ENCODE measurements around the gene FIG4.

FIG4 gene

DNA sequence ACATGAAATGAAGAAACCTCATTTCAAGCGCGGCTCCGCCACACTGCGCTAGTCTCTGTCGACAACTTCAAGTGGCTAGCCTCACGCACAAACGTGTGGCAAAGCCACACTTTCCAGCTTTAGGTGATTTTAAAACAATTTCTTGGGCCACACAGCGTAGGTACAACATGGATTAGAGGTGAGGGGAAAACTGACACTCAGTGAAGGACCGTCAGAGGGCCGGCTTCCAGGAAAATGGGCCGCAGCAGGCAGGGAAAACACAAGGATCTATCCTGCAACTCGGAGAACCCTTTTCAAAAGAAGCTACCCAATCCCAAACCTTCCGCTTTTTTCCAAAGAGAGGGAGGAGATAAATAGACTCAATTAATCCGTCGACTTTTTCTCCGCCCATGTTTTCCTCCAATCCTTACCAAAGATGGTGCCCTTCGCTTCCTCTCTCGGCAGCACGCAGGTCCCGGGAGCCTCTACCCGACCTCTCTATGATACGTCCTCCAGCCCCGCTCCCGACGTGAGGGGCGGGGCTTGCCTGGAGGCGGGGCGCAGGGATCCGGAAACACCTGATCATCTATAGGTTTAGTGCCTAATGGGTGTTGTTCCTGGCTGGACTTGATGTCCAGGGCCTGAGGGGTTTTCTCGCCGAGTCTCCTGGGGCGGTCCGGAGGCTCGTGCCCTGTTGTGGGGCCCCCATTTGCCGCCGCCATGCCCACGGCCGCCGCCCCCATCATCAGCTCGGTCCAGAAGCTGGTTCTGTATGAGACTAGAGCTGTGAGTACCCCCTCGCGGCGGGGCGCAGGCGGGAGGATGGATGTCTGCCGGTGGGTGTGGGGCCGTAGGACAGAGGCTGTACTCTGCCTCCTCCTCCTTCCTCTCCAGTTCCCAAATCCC, at the start of gene FIG4, which contains the start of gene AK9:
FIG4 (plus strand) TSS at position 560 of the 885 bp plus-strand sequence; CDS start at position 700, 140 bp downstream.
AK9 (minus strand) TSS at position 466 of the 885 bp plus-strand sequence. CDS start 15,457 bp downstream, outside the sequence.
- peak within 1 kb of the TSS; percentile 100 for H3K4me3 ChIP-seq (ENCODE audit: low read depth, low read length)
- peak; percentile 92 for DNase-seq (ENCODE audit: low read depth)
- TF ChIP-seq, protein P1, sequence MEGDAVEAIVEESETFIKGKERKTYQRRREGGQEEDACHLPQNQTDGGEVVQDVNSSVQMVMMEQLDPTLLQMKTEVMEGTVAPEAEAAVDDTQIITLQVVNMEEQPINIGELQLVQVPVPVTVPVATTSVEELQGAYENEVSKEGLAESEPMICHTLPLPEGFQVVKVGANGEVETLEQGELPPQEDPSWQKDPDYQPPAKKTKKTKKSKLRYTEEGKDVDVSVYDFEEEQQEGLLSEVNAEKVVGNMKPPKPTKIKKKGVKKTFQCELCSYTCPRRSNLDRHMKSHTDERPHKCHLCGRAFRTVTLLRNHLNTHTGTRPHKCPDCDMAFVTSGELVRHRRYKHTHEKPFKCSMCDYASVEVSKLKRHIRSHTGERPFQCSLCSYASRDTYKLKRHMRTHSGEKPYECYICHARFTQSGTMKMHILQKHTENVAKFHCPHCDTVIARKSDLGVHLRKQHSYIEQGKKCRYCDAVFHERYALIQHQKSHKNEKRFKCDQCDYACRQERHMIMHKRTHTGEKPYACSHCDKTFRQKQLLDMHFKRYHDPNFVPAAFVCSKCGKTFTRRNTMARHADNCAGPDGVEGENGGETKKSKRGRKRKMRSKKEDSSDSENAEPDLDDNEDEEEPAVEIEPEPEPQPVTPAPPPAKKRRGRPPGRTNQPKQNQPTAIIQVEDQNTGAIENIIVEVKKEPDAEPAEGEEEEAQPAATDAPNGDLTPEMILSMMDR (IDR thresholded peaks at IDR 0.05; ENCODE audit: insufficient read depth, low read depth, low read length, missing control alignments): peak; percentile 13

DNA sequence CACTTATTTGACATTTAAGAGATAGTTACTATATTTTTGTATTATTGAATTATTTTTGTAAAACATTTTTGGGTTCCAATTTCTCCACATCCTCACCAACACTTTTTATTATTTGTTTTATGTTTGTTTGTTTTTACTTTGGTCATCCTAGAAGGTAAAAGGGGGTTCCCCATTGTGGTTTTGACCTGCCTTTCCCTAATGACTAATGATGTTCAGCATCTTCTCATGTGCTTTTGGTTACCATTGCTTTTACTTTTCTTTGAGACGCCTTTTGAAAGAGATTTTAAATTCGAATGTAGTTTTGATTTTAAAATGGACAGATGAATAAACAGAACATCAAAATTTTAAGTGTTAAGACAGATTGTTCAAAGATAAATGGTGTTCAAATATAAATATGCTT, 47.0 kb upstream of the FIG4 start:
- TF ChIP-seq, protein P1 (IDR thresholded peaks at IDR 0.05; ENCODE audit: insufficient read depth, low read depth, low read length, missing control alignments): no peak
- peak; percentile 26 for DNase-seq (ENCODE audit: low read depth)
- no peak overlapping the region for H3K4me3 ChIP-seq (ENCODE audit: low read depth, low read length)

DNA sequence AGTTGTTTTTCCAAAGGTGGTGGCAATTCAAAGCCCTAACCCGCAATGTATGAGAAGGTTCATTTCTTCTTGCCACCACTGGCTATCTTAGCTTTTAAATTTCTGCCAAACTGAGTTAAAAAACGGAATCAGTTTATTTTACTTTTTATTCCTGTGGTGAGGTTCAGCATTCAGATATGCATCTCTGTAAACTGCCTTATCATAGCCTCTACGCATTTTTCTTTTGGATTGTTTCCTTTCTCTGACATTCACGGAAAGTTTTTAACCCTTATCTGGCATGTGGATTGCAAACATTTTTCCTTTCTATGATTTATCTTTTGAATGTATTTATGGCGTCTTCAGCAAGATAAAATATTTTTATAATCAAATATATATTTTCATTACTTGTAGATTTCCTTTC, 37.8 kb upstream of the FIG4 start:
- H3K4me3 ChIP-seq (ENCODE audit: low read depth, low read length): no peak overlapping the region
- DNase-seq (ENCODE audit: low read depth): no peak
- TF ChIP-seq, protein P1 (IDR thresholded peaks at IDR 0.05; ENCODE audit: insufficient read depth, low read depth, low read length, missing control alignments): no peak

DNA sequence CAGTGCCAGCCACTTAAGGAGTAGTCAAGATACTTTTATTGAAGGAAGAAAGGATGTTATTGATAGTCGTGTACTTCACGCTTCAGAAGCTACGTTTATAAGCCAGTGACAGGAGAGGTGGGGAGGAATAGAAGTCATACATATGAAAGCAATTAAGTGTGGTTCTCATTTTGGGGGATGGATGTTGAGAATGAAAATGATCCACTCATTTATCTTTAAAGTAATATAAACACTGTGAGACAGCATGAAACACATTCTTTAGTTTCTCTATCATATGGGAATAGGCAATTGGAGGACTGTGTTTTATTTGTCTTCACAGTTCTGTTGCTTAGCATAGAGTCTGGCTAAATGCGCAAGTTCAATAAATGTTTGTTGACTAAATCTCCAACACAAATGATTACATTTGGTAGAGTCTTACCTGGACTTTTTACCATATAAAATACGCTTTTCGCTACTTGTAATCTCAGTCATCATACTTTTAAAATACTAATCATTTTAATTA, 35.3 kb upstream of the FIG4 start:
- DNase-seq (ENCODE audit: low read depth): no peak
- TF ChIP-seq, protein P1 (IDR thresholded peaks at IDR 0.05; ENCODE audit: insufficient read depth, low read depth, low read length, missing control alignments): no peak
- H3K4me3 ChIP-seq (ENCODE audit: low read depth, low read length): no peak overlapping the region

DNA sequence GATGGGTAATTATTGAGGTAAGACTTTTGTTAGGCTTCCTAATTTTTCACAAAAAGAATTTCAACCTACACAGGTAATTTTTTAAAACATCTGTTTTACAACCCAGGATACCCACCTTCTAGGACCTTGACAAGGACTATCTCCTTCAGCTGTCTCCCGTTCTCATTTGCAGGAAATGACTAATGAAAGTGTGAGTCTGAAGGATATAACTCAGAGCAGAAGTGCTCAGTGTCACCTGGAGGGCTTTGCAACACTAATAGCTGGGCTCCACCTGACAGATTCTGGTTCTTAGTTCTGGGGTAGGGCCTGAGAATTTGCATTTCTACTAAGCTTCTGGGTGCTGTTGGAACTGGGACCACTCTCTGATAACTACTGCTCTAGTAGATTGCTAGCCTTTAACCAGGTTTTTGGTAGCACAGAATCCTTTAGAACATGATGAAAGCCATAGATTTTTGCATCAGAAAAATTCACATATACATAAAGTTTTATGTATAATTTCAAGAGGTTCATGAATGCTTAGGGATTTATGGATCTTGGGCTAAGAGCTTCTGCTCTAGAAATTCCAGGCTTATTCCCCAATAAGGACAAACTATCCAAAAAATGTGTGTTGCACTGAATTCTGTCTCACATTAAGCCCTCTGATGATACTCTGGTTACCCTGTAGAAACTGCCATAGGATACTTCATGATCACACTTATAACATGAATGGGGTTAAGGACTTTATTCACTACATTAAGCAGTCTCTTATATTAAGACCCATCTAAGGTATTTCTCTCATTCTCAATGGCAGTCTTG, 30.4 kb upstream of the FIG4 start:
- peak; percentile 26 for DNase-seq (ENCODE audit: low read depth)
- H3K4me3 ChIP-seq (ENCODE audit: low read depth, low read length): no peak overlapping the region
- TF ChIP-seq, protein P1 (IDR thresholded peaks at IDR 0.05; ENCODE audit: insufficient read depth, low read depth, low read length, missing control alignments): no peak

DNA sequence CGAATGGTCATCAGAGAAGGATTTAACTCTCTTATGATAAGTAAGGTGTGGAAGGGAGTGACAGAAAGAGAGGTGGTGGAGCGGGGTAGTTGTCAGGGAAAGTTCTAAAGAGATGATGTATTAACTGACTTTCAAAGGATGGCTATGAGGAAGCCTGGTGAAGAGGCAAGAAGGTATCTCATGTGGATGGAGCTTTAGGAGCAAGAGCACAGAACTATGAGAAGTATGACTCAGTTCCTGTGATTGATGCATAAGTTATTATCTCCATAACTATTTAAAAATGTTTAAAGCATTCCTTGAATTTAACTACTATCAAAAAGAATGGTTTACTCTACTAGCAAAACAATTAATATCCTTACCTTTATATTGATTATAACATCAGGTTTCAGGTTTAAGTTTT, 28.9 kb upstream of the FIG4 start:
- TF ChIP-seq, protein P1 (IDR thresholded peaks at IDR 0.05; ENCODE audit: insufficient read depth, low read depth, low read length, missing control alignments): no peak
- DNase-seq (ENCODE audit: low read depth): no peak
- H3K4me3 ChIP-seq (ENCODE audit: low read depth, low read length): no peak overlapping the region

Measured in GM12865 (cell line).